B cell (primary cell): ENCODE measurements around the gene NCOA5. TPM values are rescaled to one million over a fixed set of nuclear protein-coding genes. Genes with fewer than 3 reads are reported as not detected.

Experiments used
- ATAC-seq: fragments of 200-7000 bp; cut with Tn5 transposase; one replicate; pipeline ENCODE4 v1.10.0; 2021; ENCODE audit warnings: low read depth, mild to moderate bottlenecking, moderate number of reproducible peaks, moderate library complexity
- CTCF ChIA-PET: fragments of 350-600 bp; sonication (Branson Sonifier 250); formaldehyde crosslinking; loops from one replicate; lab custom pipeline; 2021; ENCODE audit warnings: antibody characterized with exemption, inconsistent platforms; lab: Charles Lee
- POLR2A ChIA-PET: fragments of 350-600 bp; sonication (Branson Sonifier 250); formaldehyde crosslinking; loops from one replicate; lab custom pipeline; 2021; ENCODE audit warnings: antibody characterized with exemption; lab: Charles Lee
- DNase-seq: peaks from one replicate; pipeline ENCODE4 v3.0.0; 2013
- H2AFZ ChIP-seq: 2 replicates; pipeline ENCODE4 v1.6.1; 2012; ENCODE audit warnings: mild to moderate bottlenecking, low read depth, low read length; ENCODE audit not compliant: insufficient read depth, poor library complexity, severe bottlenecking
- H3K27ac ChIP-seq, 2 donors: 1 replicate in 1 of 2; 2 replicates in 1 of 2; pipeline ENCODE4 v1.5.1; 2012 to 2013; ENCODE audit warnings: low read length in 2 of 2, mild to moderate bottlenecking in 2 of 2, moderate library complexity in 1 of 2
- H3K27me3 ChIP-seq, 4 experiments: fragments of 200-600 bp in 1 of 4; sonication (generic) in 1 of 4; replicated peaks in 1 of 4; 1 replicate in 2 of 4; 2 replicates in 2 of 4; pipeline versions ENCODE4 v1.6.1 to v1.7.0; 2013 to 2016; ENCODE audit warnings: low read length in 3 of 4, mild to moderate bottlenecking in 2 of 4, mixed read lengths in 1 of 4, moderate library complexity in 1 of 4; ENCODE audit not compliant: insufficient read depth in 4 of 4, control insufficient read depth in 3 of 4; ENCODE audit errors: control extremely low read depth in 1 of 4
- H3K36me3 ChIP-seq, 2 experiments: replicated peaks in 1 of 2; 1 replicate in 1 of 2; 2 replicates in 1 of 2; pipeline versions ENCODE4 v1.6.1 to v1.7.1; 2013; ENCODE audit warnings: low read length in 1 of 2; ENCODE audit not compliant: insufficient read depth in 2 of 2, control insufficient read depth in 1 of 2; ENCODE audit errors: control extremely low read depth in 1 of 2, extremely low read depth in 1 of 2
- H3K4me1 ChIP-seq, 2 donors: fragments of 200-600 bp in 1 of 2; sonication (generic) in 1 of 2; 1 replicate in 1 of 2; 2 replicates in 1 of 2; pipeline versions ENCODE4 v1.5.1 to v1.6.1; 2013 to 2017; ENCODE audit warnings: low read length in 2 of 2; ENCODE audit not compliant: control insufficient read depth in 2 of 2, insufficient read depth in 2 of 2
- H3K4me2 ChIP-seq: replicated peaks from 2 replicates; pipeline ENCODE3; 2012; ENCODE audit warnings: mild to moderate bottlenecking, low read depth, low read length; ENCODE audit not compliant: poor library complexity, severe bottlenecking
- H3K4me3 ChIP-seq, 5 experiments: fragments of 200-600 bp in 1 of 5; sonication (generic) in 1 of 5; 1 replicate in 3 of 5; 2 replicates in 2 of 5; pipeline versions ENCODE4 v1.5.1 to v1.7.0; 2011 to 2016; ENCODE audit warnings: low read length in 4 of 5, mild to moderate bottlenecking in 4 of 5, low read depth in 2 of 5, control low read depth in 1 of 5, moderate library complexity in 1 of 5; ENCODE audit not compliant: insufficient read depth in 1 of 5; ENCODE audit errors: control extremely low read depth in 1 of 5, extremely low read depth in 1 of 5
- H3K79me2 ChIP-seq: fragments of 200-600 bp; sonication (generic); one replicate; pipeline ENCODE4 v1.6.0; 2016; ENCODE audit warnings: low read length; ENCODE audit not compliant: control insufficient read depth, insufficient read depth
- H3K9ac ChIP-seq: fragments of 200-600 bp; sonication (generic); 2 replicates; pipeline ENCODE4 v1.6.1; 2017; ENCODE audit warnings: mild to moderate bottlenecking, low read length, moderate library complexity
- H3K9me3 ChIP-seq, 3 donors: one replicate each; pipeline versions ENCODE4 v1.6.1 to v1.7.1; 2013; ENCODE audit warnings: low read length in 2 of 3; ENCODE audit not compliant: control insufficient read depth in 2 of 3, insufficient read depth in 1 of 3; ENCODE audit errors: control extremely low read depth in 1 of 3
- H4K20me1 ChIP-seq: 2 replicates; pipeline ENCODE4 v1.6.0; 2012; ENCODE audit warnings: mild to moderate bottlenecking, low read length; ENCODE audit not compliant: insufficient read depth, control insufficient read depth, poor library complexity, severe bottlenecking
- H3K27ac Mint-ChIP-seq: one replicate; pipeline ENCODE4 v1.8.0; 2021; ENCODE audit warnings: mixed read lengths
- H3K27me3 Mint-ChIP-seq: one replicate; pipeline ENCODE4 v1.8.0; 2021; ENCODE audit warnings: mixed read lengths
- H3K4me1 Mint-ChIP-seq: one replicate; pipeline ENCODE4 v1.8.0; 2021; ENCODE audit warnings: mixed read lengths
- H3K4me3 Mint-ChIP-seq: one replicate; pipeline ENCODE4 v1.8.0; 2021; ENCODE audit warnings: mixed read lengths
- H3K9me3 Mint-ChIP-seq: one replicate; pipeline ENCODE4 v1.8.0; 2022; ENCODE audit warnings: mixed read lengths; ENCODE audit not compliant: insufficient read depth
- CTCF ChIP-seq: fragments of 200-600 bp; IDR thresholded peaks from one replicate; pipeline ENCODE4 v1.8.0; 2022; ENCODE audit warnings: antibody characterized with exemption, mild to moderate bottlenecking
- EZH2 ChIP-seq: IDR thresholded peaks from 2 replicates; pipeline ENCODE4 v1.6.1; 2012; ENCODE audit warnings: borderline replicate concordance, low read depth, mild to moderate bottlenecking, moderate library complexity, low read length; ENCODE audit not compliant: insufficient read depth, poor library complexity, severe bottlenecking
- WGBS: methylation state at CpG from one replicate; pipeline ENCODE4 v1.1.5; 2013; ENCODE audit warnings: missing lambda C conversion rate; ENCODE audit not compliant: insufficient coverage; 5-methylcytosine and 5-hydroxymethylcytosine counted together
- intact Hi-C: fragments of 100-400 bp; cut with micrococcal nuclease; formaldehyde crosslinking; loops from one replicate; pipeline ENCODE4 v1.10.0; 2022
- polyA plus RNA-seq: library from polyadenylated mRNA; depleted of rRNA; stranded (reverse); fragments of >200 nt; gene quantifications from 2 replicates; pipeline ENCODE4 v1.2.3, GENCODE V29; 2012
- total RNA-seq, 2 donors: library from RNA; stranded (reverse); fragments of 120-200 nt in 1 of 2; gene quantifications; 1 replicate in 1 of 2; 2 replicates in 1 of 2; pipeline versions ENCODE4 v1.2.3 to v1.2.4, GENCODE V29; 2013 to 2022

Gene NCOA5
- total and polyA plus RNA-seq, 2 donors (not counting 1 experiment from before 2014, with no cell fraction given): 26.0 to 41.6 TPM

- CTCF ChIA-PET: interaction anchor here (0.7 to 1.5 kb wide), 2 partner anchors 36 to 73 kb away, joined by 3 to 7 read pairs; no protein-coding TSS in a partner anchor
- Histone ChIP-seq H3K27me3 (peaks cover 0 to 42% (median 9%) of the 10 kb centered on the region in 4 experiments), H3K79me2 (no peaks in the 10 kb centered on the region), H3K4me1 (peaks cover 39 to 44% of the 10 kb centered on the region in 2 donors), H3K4me3 (peak overlapping the region in 3 of 5 experiments; percentile 26 to 30 (median 27)), H3K4me2 (peak overlapping the region; percentile 76), H3K9me3 (peaks cover 0 to 26% (median 0%) of the 10 kb centered on the region in 3 donors), H3K27ac (no peak overlapping the region), H3K9ac (peak overlapping the region; percentile 29), H4K20me1 (peaks cover 66% of the 10 kb centered on the region), H2AFZ (peak overlapping the region; percentile 24), H3K36me3 (peaks cover 0 to 30% of the 10 kb centered on the region in 2 experiments)
- H3K27me3 Mint-ChIP-seq: peaks cover 32% of the 10 kb centered on the region
- H3K27ac Mint-ChIP-seq: no peak overlapping the region
- ATAC-seq: peak; percentile 13
- WGBS: 30% methylated on average over 35 of the region's 35 CpGs
- no peak for TF ChIP-seq EZH2
- TF ChIP-seq CTCF: no peak
- intact Hi-C loops: no loop called here
- peak; percentile 39 for DNase-seq
- peaks cover 41% of the 10 kb centered on the region for H3K4me1 Mint-ChIP-seq
- H3K4me3 Mint-ChIP-seq: peak overlapping the region; percentile 74
- H3K9me3 Mint-ChIP-seq: no peaks in the 10 kb centered on the region
- POLR2A ChIA-PET: no interaction called here
Observed at GRCh38 chr20:46058599-46059281, 31.0 kb downstream of the NCOA5 start.
